Epidermal melanocyte (primary cell): ENCODE measurements around the gene BRD9.
"Not testable (repeated sequence)": the region's sequence is repeated elsewhere in the genome, so short reads cannot be mapped to it uniquely, and the experiment has no call there.

Experiments used
- DNase-seq: peaks from one replicate; pipeline ENCODE4 v3.0.0; 2011; ENCODE audit warnings: low spot score; ENCODE audit not compliant: insufficient read length

Gene BRD9

GRCh38 chr5:923281-923873 lies 30.8 kb upstream of the BRD9 start:
- DNase-seq, result peak; percentile 90

GRCh38 chr5:922436-923280 lies 30.1 kb upstream of the BRD9 start:
- DNase-seq, result no peak

GRCh38 chr5:921456-922435 lies 29.1 kb upstream of the BRD9 start:
- no peak for DNase-seq

- no peak for DNase-seq
These were observed 27.7 kb upstream of the BRD9 start for GRCh38 chr5:920321-920720.

GRCh38 chr5:919356-920000 lies 26.9 kb upstream of the BRD9 start:
- DNase-seq, result no peak

GRCh38 chr5:918717-919116 lies 26.1 kb upstream of the BRD9 start:
- DNase-seq, result not testable (repeated sequence)

- DNase-seq, result no peak
These were observed 24.1 kb upstream of the BRD9 start for GRCh38 chr5:916441-917293.

- DNase-seq, result no peak
These were observed 23.3 kb upstream of the BRD9 start for GRCh38 chr5:915946-916345.

- DNase-seq, result not testable (repeated sequence)
These were observed 22.7 kb upstream of the BRD9 start for GRCh38 chr5:915346-915745.

- no peak for DNase-seq
These were observed 22.0 kb upstream of the BRD9 start for GRCh38 chr5:914612-915011.

GRCh38 chr5:914174-914573 lies 21.6 kb upstream of the BRD9 start:
- no peak for DNase-seq

- DNase-seq, result no peak
These were observed 19.9 kb upstream of the BRD9 start for GRCh38 chr5:912280-913091.

GRCh38 chr5:911601-912000 lies 19.0 kb upstream of the BRD9 start:
- DNase-seq, result no peak

GRCh38 chr5:910769-911160 lies 18.2 kb upstream of the BRD9 start:
- DNase-seq, result no peak

- no peak for DNase-seq
These were observed 17.6 kb upstream of the BRD9 start for GRCh38 chr5:909994-910768.

- DNase-seq, result no peak
These were observed 16.5 kb upstream of the BRD9 start for GRCh38 chr5:909086-909485.

GRCh38 chr5:908172-908571 lies 15.6 kb upstream of the BRD9 start:
- DNase-seq, result no peak

- DNase-seq, result no peak
These were observed 14.8 kb upstream of the BRD9 start for GRCh38 chr5:907366-907910.
